Measurements from ENCODE around the gene SLC25A10. TPM values are rescaled to one million over a fixed set of nuclear protein-coding genes. Genes with fewer than 3 reads are reported as not detected.

Gene SLC25A10
- total RNA-seq, 1 donor from 2014 or later = 9.1 TPM

- peaks cover 14% of the 10 kb centered on the region for H3K4me1 ChIP-seq
- no peak overlapping the region for H2AFZ ChIP-seq (replicated peaks)
Observed at GRCh38 chr17:81701288-81702071, 10.6 kb upstream of the SLC25A10 start.

GRCh38 chr17:81702934-81703746, 8.9 kb upstream of the SLC25A10 start, which contains the start of gene MRPL12:
Gene MRPL12, plus strand, starts transcription at chr17:81703367. Its CDS starts 135 bp downstream, at chr17:81703502.
- no peaks in the 10 kb centered on the region for H3K27me3 ChIP-seq
- H3F3A ChIP-seq (ENCODE audit: low read depth) = peaks cover 16% of the 10 kb centered on the region
- Mint-ChIP-seq H3K27me3 (ENCODE audit: insufficient read depth, low read depth) (peaks cover 7% of the 10 kb centered on the region), H3K27ac (peak within 1 kb of the TSS; percentile 93), H3K4me3 (peak within 1 kb of the TSS; percentile 96), H3K36me3 (peaks cover 22% of the 10 kb centered on the region), H3K9me3 (peaks cover 2% of the 10 kb centered on the region), H3K4me1 (peaks cover 23% of the 10 kb centered on the region)
- H3K4me1 ChIP-seq = peaks cover 14% of the 10 kb centered on the region
- peak within 1 kb of the TSS; percentile 92 for H3K4me3 ChIP-seq
- H3K79me2 ChIP-seq (ENCODE audit: low read depth) = peaks cover 70% of the 10 kb centered on the region
- peak; percentile 99 for DNase-seq (ENCODE audit: low spot score)
- peaks cover 36% of the 10 kb centered on the region for H4K20me1 ChIP-seq (ENCODE audit: low read depth)
- H3K9me3 ChIP-seq (ENCODE audit: low read depth) = no peaks in the 10 kb centered on the region
- TF ChIP-seq EZH2 (IDR thresholded peaks at IDR 0.05) (no peak), CTCF (IDR thresholded peaks at IDR 0.05) (no peak)
- peak within 1 kb of the TSS; percentile 75 for H2AFZ ChIP-seq (replicated peaks)
- H3K27ac ChIP-seq = peak within 1 kb of the TSS; percentile 80
- H3K36me3 ChIP-seq = no peaks in the 10 kb centered on the region
- H3K9ac ChIP-seq = peak within 1 kb of the TSS; percentile 99
- H3K4me2 ChIP-seq = peak within 1 kb of the TSS; percentile 96

More at GRCh38 chr17:81701288-81702071, 10.6 kb upstream of the SLC25A10 start:
- no peak overlapping the region for H3K9ac ChIP-seq
- no peak overlapping the region for H3K27ac ChIP-seq
- Mint-ChIP-seq H3K27ac (no peak overlapping the region), H3K4me1 (peaks cover 23% of the 10 kb centered on the region), H3K9me3 (peaks cover 2% of the 10 kb centered on the region), H3K27me3 (ENCODE audit: insufficient read depth, low read depth) (peaks cover 7% of the 10 kb centered on the region), H3K4me3 (peak overlapping the region; percentile 96), H3K36me3 (peaks cover 24% of the 10 kb centered on the region)
- H3K27me3 ChIP-seq = no peaks in the 10 kb centered on the region
- no peaks in the 10 kb centered on the region for H3K36me3 ChIP-seq
- no peak for TF ChIP-seq EZH2 (IDR thresholded peaks at IDR 0.05)
- TF ChIP-seq EZH2phosphoT487 (IDR thresholded peaks at IDR 0.05) = no peak
- TF ChIP-seq CTCF (IDR thresholded peaks at IDR 0.05) = no peak
- H3K4me2 ChIP-seq = peak overlapping the region; percentile 96
- peaks cover 16% of the 10 kb centered on the region for H3F3A ChIP-seq (ENCODE audit: low read depth)
- H4K20me1 ChIP-seq (ENCODE audit: low read depth) = peaks cover 36% of the 10 kb centered on the region
- peak overlapping the region; percentile 92 for H3K4me3 ChIP-seq
- H3K9me3 ChIP-seq (ENCODE audit: low read depth) = no peaks in the 10 kb centered on the region
- H3K79me2 ChIP-seq (ENCODE audit: low read depth) = peaks cover 76% of the 10 kb centered on the region
- no peak for DNase-seq (ENCODE audit: low spot score)

GRCh38 chr17:81703747-81704654, 8.1 kb upstream of the SLC25A10 start:
- no peak for DNase-seq (ENCODE audit: low spot score)
- peak overlapping the region; percentile 96 for H3K4me2 ChIP-seq
- peak overlapping the region; percentile 86 for H3K4me3 Mint-ChIP-seq
- peaks cover 16% of the 10 kb centered on the region for H3K36me3 Mint-ChIP-seq
- H3F3A ChIP-seq (ENCODE audit: low read depth) = peaks cover 20% of the 10 kb centered on the region
- peaks cover 14% of the 10 kb centered on the region for H3K4me1 ChIP-seq
- H3K79me2 ChIP-seq (ENCODE audit: low read depth) = peaks cover 64% of the 10 kb centered on the region
- peak overlapping the region; percentile 99 for H3K9ac ChIP-seq
- H3K4me3 ChIP-seq = peak overlapping the region; percentile 92
- no peaks in the 10 kb centered on the region for H3K9me3 ChIP-seq (ENCODE audit: low read depth)
- no peaks in the 10 kb centered on the region for H3K27me3 ChIP-seq
- peaks cover 7% of the 10 kb centered on the region for H3K27me3 Mint-ChIP-seq (ENCODE audit: insufficient read depth, low read depth)
- no peak for TF ChIP-seq EZH2phosphoT487 (IDR thresholded peaks at IDR 0.05)
- H3K27ac Mint-ChIP-seq = no peak overlapping the region
- no peaks in the 10 kb centered on the region for H3K9me3 Mint-ChIP-seq
- no peaks in the 10 kb centered on the region for H3K36me3 ChIP-seq
- H3K27ac ChIP-seq = no peak overlapping the region
- H2AFZ ChIP-seq (replicated peaks) = peak overlapping the region; percentile 30
- peaks cover 29% of the 10 kb centered on the region for H4K20me1 ChIP-seq (ENCODE audit: low read depth)
- peaks cover 23% of the 10 kb centered on the region for H3K4me1 Mint-ChIP-seq
